IMR-90 (cell line): ENCODE measurements around the gene KCNS1.

ENCODE experiments used
- BHLHE40 ChIP-seq: fragments of 150-350 bp; IDR thresholded peaks from 2 replicates; pipeline ENCODE4 v1.6.1; 2016; ENCODE audit warnings: mild to moderate bottlenecking, low read depth, low read length
- CEBPB ChIP-seq: IDR thresholded peaks from 2 replicates; pipeline ENCODE4 v1.6.1; 2012; ENCODE audit warnings: low read depth, low read length, improper control_type of control experiment
- CHD1 ChIP-seq: IDR thresholded peaks from 2 replicates; pipeline ENCODE4 v1.6.1; 2012; ENCODE audit warnings: low read depth, low read length, improper control_type of control experiment
- CTCF ChIP-seq: conservative IDR thresholded peaks from 2 replicates; pipeline ENCODE4 v1.5.1; 2012; ENCODE audit warnings: mild to moderate bottlenecking, low read depth, low read length, improper control_type of control experiment
- FOS ChIP-seq: fragments of 150-350 bp; IDR thresholded peaks from 2 replicates; pipeline ENCODE4 v1.6.1; 2016; ENCODE audit warnings: low read depth, low read length
- MAFK ChIP-seq: IDR thresholded peaks from 2 replicates; pipeline ENCODE4 v1.6.1; 2012; ENCODE audit warnings: low read depth, low read length, improper control_type of control experiment
- POLR2A ChIP-seq: IDR thresholded peaks from 2 replicates; pipeline ENCODE4 v1.6.1; 2012; ENCODE audit warnings: mild to moderate bottlenecking, low read depth, low read length
- RAD21 ChIP-seq: IDR thresholded peaks from 2 replicates; pipeline ENCODE4 v1.6.1; 2012; ENCODE audit warnings: low read length, improper control_type of control experiment
- RFX5 ChIP-seq: IDR thresholded peaks from 2 replicates; pipeline ENCODE4 v1.8.0; 2012; ENCODE audit warnings: low read depth, mild to moderate bottlenecking, low read length, moderate library complexity

GRCh38 chr20:45103072-45103471, 2.1 kb upstream of the KCNS1 start:
- TF ChIP-seq FOS (no peak), POLR2A (no peak), CTCF (no peak), BHLHE40 (no peak), RAD21 (no peak), CEBPB (no peak), CHD1 (no peak), MAFK (no peak), RFX5 (no peak)
